Liver (tissue), 9 donors: Measurements from ENCODE around the gene CFAP97D2. TPM values are rescaled to one million over a fixed set of nuclear protein-coding genes. Genes with fewer than 3 reads are reported as not detected.

Experiments
- DNase-seq: peaks from one replicate; pipeline ENCODE4 v3.0.0-alpha.2; 2017; ENCODE audit warnings: low spot score
- H3K27ac ChIP-seq, 2 donors: one replicate each; pipeline ENCODE4 v1.7.0; 2013; ENCODE audit warnings: inconsistent platforms in 2 of 2, low read length in 2 of 2, control low read depth in 1 of 2, low read depth in 1 of 2, mild to moderate bottlenecking in 1 of 2
- H3K27me3 ChIP-seq, 4 donors: one replicate each; pipeline versions ENCODE4 v1.6.1 to v1.7.0; 2013; ENCODE audit warnings: low read length in 3 of 4, inconsistent platforms in 1 of 4, mild to moderate bottlenecking in 1 of 4, moderate library complexity in 1 of 4; ENCODE audit not compliant: control insufficient read depth in 4 of 4, insufficient read depth in 4 of 4
- H3K36me3 ChIP-seq, 4 donors: one replicate each; pipeline versions ENCODE4 v1.6.1 to v1.7.0; 2013; ENCODE audit warnings: low read length in 3 of 4, mild to moderate bottlenecking in 3 of 4, low read depth in 1 of 4, moderate library complexity in 1 of 4; ENCODE audit not compliant: control insufficient read depth in 4 of 4, insufficient read depth in 3 of 4
- H3K4me1 ChIP-seq, 4 donors: one replicate each; pipeline versions ENCODE4 v1.6.1 to v1.7.0; 2013; ENCODE audit warnings: low read length in 3 of 4, mild to moderate bottlenecking in 3 of 4, moderate library complexity in 1 of 4; ENCODE audit not compliant: control insufficient read depth in 4 of 4, insufficient read depth in 4 of 4
- H3K4me3 ChIP-seq, 3 donors: one replicate each; pipeline versions ENCODE4 v1.6.1 to v1.7.0; 2013; ENCODE audit warnings: low read length in 3 of 3, control low read depth in 1 of 3, low read depth in 1 of 3, mild to moderate bottlenecking in 1 of 3
- H3K9ac ChIP-seq, 2 donors: one replicate each; pipeline ENCODE4 v1.7.0; 2013; ENCODE audit warnings: low read length in 2 of 2, mild to moderate bottlenecking in 2 of 2, moderate library complexity in 2 of 2, control low read depth in 1 of 2, low read depth in 1 of 2
- H3K9me3 ChIP-seq, 4 donors: one replicate each; pipeline versions ENCODE4 v1.6.1 to v1.7.0; 2013; ENCODE audit warnings: low read length in 3 of 4; ENCODE audit not compliant: control insufficient read depth in 4 of 4
- ATF3 ChIP-seq: IDR thresholded peaks from 2 replicates; pipeline ENCODE4 v1.6.1; 2016; ENCODE audit warnings: antibody characterized with exemption
- CTCF ChIP-seq: fragments of 150-350 bp; IDR thresholded peaks from 2 replicates; pipeline ENCODE4 v1.5.1; 2017; ENCODE audit warnings: improper control_type of control experiment, low read depth, low read length; ENCODE audit not compliant: missing input control
- EGR1 ChIP-seq, 2 donors: IDR thresholded peaks; 2 replicates each; pipeline ENCODE4 v1.6.1; 2016 to 2018; ENCODE audit warnings: antibody characterized with exemption in 2 of 2, low read depth in 2 of 2
- FOXA1 ChIP-seq: IDR thresholded peaks from 2 replicates; pipeline ENCODE4 v1.6.1; 2016; ENCODE audit warnings: antibody characterized with exemption
- FOXA2 ChIP-seq: IDR thresholded peaks from 2 replicates; pipeline ENCODE4 v1.6.1; 2016; ENCODE audit warnings: antibody characterized with exemption
- GABPA ChIP-seq, 2 donors: IDR thresholded peaks in 1 of 2; conservative IDR thresholded peaks in 1 of 2; 2 replicates each; pipeline ENCODE4 v1.6.1; 2016; ENCODE audit warnings: antibody characterized with exemption in 2 of 2, mild to moderate bottlenecking in 1 of 2, moderate library complexity in 1 of 2
- HNF4A ChIP-seq, 2 donors: conservative IDR thresholded peaks; 2 replicates each; pipeline ENCODE4 v1.6.1; 2016; ENCODE audit warnings: antibody characterized with exemption in 2 of 2, mild to moderate bottlenecking in 2 of 2
- HNF4G ChIP-seq: IDR thresholded peaks from 2 replicates; pipeline ENCODE4 v1.6.1; 2016; ENCODE audit warnings: antibody characterized with exemption
- JUND ChIP-seq, 2 donors: IDR thresholded peaks; 2 replicates each; pipeline ENCODE4 v1.6.1; 2016; ENCODE audit warnings: antibody characterized with exemption in 2 of 2
- NR2F2 ChIP-seq: IDR thresholded peaks from 2 replicates; pipeline ENCODE4 v1.6.1; 2016; ENCODE audit warnings: antibody characterized with exemption
- RAD21 ChIP-seq, 2 donors: IDR thresholded peaks; 2 replicates each; pipeline ENCODE4 v1.6.1; 2016; ENCODE audit warnings: antibody characterized with exemption in 2 of 2, mild to moderate bottlenecking in 2 of 2
- SP1 ChIP-seq: IDR thresholded peaks from 2 replicates; pipeline ENCODE4 v1.6.1; 2018; ENCODE audit warnings: antibody characterized with exemption, mild to moderate bottlenecking
- TAF1 ChIP-seq: conservative IDR thresholded peaks from 2 replicates; pipeline ENCODE4 v1.6.1; 2016; ENCODE audit warnings: antibody characterized with exemption, mild to moderate bottlenecking
- YY1 ChIP-seq: IDR thresholded peaks from 2 replicates; pipeline ENCODE4 v1.6.1; 2016; ENCODE audit warnings: antibody characterized with exemption, mild to moderate bottlenecking
- ZBTB33 ChIP-seq: IDR thresholded peaks from 2 replicates; pipeline ENCODE4 v1.6.1; 2016; ENCODE audit warnings: antibody characterized with exemption
- WGBS: extraction: QIAGEN DNeasy Blood & Tissue Kit; methylation state at CpG from one replicate; pipeline ENCODE4 v1.1.7; 2013; 5-methylcytosine and 5-hydroxymethylcytosine counted together
- polyA plus RNA-seq, 2 donors: library from polyadenylated mRNA; stranded (reverse) in 1 of 2; unstranded in 1 of 2; fragments of 200-250 nt in 1 of 2; fragments of >200 nt in 1 of 2; fragmentation: Nextera tagmentation in 1 of 2; extraction: Ambion mirVana in 1 of 2; gene quantifications; one replicate each; pipeline versions ENCODE4 v1.2.1 to v1.2.3, GENCODE V29; 2013 to 2015
- total RNA-seq, 2 donors: library from RNA; depleted of rRNA; stranded (reverse); fragments of >200 nt; gene quantifications; one replicate each; pipeline ENCODE4 v1.2.3, GENCODE V29; 2014
- donor health status: healthy.
- donor health status: healthy.
- donor health status: healthy.
- donor health status: healthy.
- donor health status: healthy.

CFAP97D2 gene
- total and polyA plus RNA-seq, 4 donors, result not detected

- TF ChIP-seq ATF3, result no peak
Measured at GRCh38 chr13:114259374-114259773, 80.3 kb downstream of the CFAP97D2 start (continued).

- Histone ChIP-seq H3K27me3 (no peaks in the 10 kb centered on the region), H3K36me3 (peaks cover 14 to 79% (median 66%) of the 10 kb centered on the region in 4 donors), H3K4me3 (no peak overlapping the region), H3K27ac (no peak overlapping the region), H3K9ac (no peak overlapping the region), H3K9me3 (no peaks in the 10 kb centered on the region), H3K4me1 (no peaks in the 10 kb centered on the region)
- 72% methylated on average over 4 of the region's 4 CpGs for WGBS
- DNase-seq, result no peak
- TF ChIP-seq ATF3, result no peak
- no peak for TF ChIP-seq TAF1
- TF ChIP-seq EGR1 (IDR thresholded peaks at IDR 0.05; ENCODE audit: low read depth in 2 of 2), result no peak
- TF ChIP-seq FOXA1, result no peak
- TF ChIP-seq YY1, result no peak
- no peak for TF ChIP-seq ZBTB33
- no peak for TF ChIP-seq JUND (IDR thresholded peaks at IDR 0.05)
Measured at GRCh38 chr13:114259974-114260373, 80.9 kb downstream of the CFAP97D2 start.

- H3K9ac ChIP-seq, result no peak overlapping the region
- TF ChIP-seq YY1 (no peak), EGR1 (IDR thresholded peaks at IDR 0.05; ENCODE audit: low read depth in 2 of 2) (no peak), HNF4A (conservative IDR thresholded peaks at IDR 0.05) (no peak), GABPA (IDR thresholded peaks at IDR 0.05 in 1 of 2, conservative IDR thresholded peaks at IDR 0.05 in 1 of 2) (no peak), JUND (IDR thresholded peaks at IDR 0.05) (no peak), SP1 (no peak), NR2F2 (no peak), FOXA2 (no peak), CTCF (no peak), RAD21 (IDR thresholded peaks at IDR 0.05) (no peak), HNF4G (no peak), FOXA1 (no peak), TAF1 (no peak)
- 91% methylated on average over 3 of the region's 3 CpGs for WGBS
- peaks cover 12 to 82% (median 69%) of the 10 kb centered on the region in 4 donors for H3K36me3 ChIP-seq
- no peaks in the 10 kb centered on the region for H3K27me3 ChIP-seq
- H3K27ac ChIP-seq, result no peak overlapping the region
- H3K4me3 ChIP-seq, result no peak overlapping the region
- H3K9me3 ChIP-seq, result no peaks in the 10 kb centered on the region
- H3K4me1 ChIP-seq, result no peaks in the 10 kb centered on the region
- DNase-seq, result no peak
Measured at GRCh38 chr13:114260814-114261213, 81.8 kb downstream of the CFAP97D2 start.
